ENCODE data around the gene RGS10. TPM values are rescaled to one million over a fixed set of nuclear protein-coding genes. Genes with fewer than 3 reads are reported as not detected.

The RGS10 gene
- total and polyA plus RNA-seq, 10 of the 15 experiments (the other 5 are each of a cell fraction or from before 2014, with no cell fraction given) = 72.8 to 193 (median 127) TPM

DNA sequence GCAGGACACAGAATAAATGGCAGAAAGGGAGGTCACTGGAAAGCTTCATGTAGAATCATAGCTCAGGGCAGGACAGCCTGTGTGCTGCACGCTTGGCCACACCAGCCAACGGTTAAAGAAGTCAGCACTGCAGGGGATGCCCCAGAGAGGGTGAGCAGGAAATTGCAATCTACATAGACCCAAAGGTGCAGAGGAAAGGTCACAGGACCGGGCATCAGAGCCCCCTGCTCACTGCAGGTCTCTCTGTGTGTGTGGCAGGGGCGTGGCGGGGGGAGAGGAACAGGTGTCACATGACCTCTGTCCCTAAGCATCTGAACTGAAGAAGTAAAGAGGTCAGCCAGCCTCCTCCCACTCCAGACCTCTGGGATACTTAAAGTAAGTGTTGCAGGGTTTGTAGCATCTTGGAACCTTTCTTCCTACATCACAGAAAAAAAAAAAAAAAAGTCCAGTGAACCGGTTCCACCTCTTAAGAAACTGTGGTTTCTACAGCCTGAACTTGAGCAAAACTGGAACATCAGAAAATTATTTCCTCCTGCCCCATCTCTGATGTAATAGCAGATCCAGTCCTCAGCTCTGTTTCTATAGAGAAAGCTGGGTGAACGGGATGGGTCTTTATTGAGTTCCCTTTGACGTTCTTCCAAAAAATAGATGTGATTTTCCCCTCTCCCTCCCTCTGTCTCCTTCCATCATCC lies 64.3 kb downstream of the RGS10 start (continued):
- TF ChIP-seq RAD21 (IDR thresholded peaks at IDR 0.05; ENCODE audit: insufficient read depth, low read depth, low read length) (no peak), RAD51 (IDR thresholded peaks at IDR 0.05) (peak; percentile 73), FOS (IDR thresholded peaks at IDR 0.05; ENCODE audit: borderline replicate concordance, extremely low read depth, insufficient read length) (no peak), SIX5 (IDR thresholded peaks at IDR 0.05; ENCODE audit: low read depth, low read length, severe bottlenecking) (no peak), PAX8 (IDR thresholded peaks at IDR 0.05) (no peak), PAX5 (IDR thresholded peaks at IDR 0.05; ENCODE audit: borderline replicate concordance, low read depth, low read length) (peak; percentile 66; the same call in 1 of the 2 replicates), TCF3 (IDR thresholded peaks at IDR 0.05; ENCODE audit: borderline replicate concordance, insufficient read depth, low read depth, low read length) (0 out of 2 replicates have a peak, but pooled peaks have one; percentile 36), ZBED1 (IDR thresholded peaks at IDR 0.05; ENCODE audit: borderline replicate concordance) (0 out of 2 replicates have a peak, but pooled peaks have one; percentile 51), MEF2B (IDR thresholded peaks at IDR 0.05; ENCODE audit: partially characterized antibody, poor library complexity, severe bottlenecking) (no peak), CBX5 (IDR thresholded peaks at IDR 0.05; ENCODE audit: low read depth) (no peak), NFIC (IDR thresholded peaks at IDR 0.05; ENCODE audit: low read depth, low read length) (0 out of 2 replicates have a peak, but pooled peaks have one; percentile 43), SREBF1 (IDR thresholded peaks at IDR 0.05; ENCODE audit: low read length) (no peak), BHLHE40 (IDR thresholded peaks at IDR 0.05; ENCODE audit: borderline replicate concordance in 1 of 2, low read depth in 2 of 2, low read length in 1 of 2) (peak; percentile 29 to 55; a peak in 1 of 4 replicates), NR2F1 (conservative IDR thresholded peaks at IDR 0.05) (peak; percentile 92)
- TF ChIP-seq, protein P1, sequence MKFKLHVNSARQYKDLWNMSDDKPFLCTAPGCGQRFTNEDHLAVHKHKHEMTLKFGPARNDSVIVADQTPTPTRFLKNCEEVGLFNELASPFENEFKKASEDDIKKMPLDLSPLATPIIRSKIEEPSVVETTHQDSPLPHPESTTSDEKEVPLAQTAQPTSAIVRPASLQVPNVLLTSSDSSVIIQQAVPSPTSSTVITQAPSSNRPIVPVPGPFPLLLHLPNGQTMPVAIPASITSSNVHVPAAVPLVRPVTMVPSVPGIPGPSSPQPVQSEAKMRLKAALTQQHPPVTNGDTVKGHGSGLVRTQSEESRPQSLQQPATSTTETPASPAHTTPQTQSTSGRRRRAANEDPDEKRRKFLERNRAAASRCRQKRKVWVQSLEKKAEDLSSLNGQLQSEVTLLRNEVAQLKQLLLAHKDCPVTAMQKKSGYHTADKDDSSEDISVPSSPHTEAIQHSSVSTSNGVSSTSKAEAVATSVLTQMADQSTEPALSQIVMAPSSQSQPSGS (IDR thresholded peaks at IDR 0.05; ENCODE audit: low read length) = no peak
- TF ChIP-seq, protein P2, sequence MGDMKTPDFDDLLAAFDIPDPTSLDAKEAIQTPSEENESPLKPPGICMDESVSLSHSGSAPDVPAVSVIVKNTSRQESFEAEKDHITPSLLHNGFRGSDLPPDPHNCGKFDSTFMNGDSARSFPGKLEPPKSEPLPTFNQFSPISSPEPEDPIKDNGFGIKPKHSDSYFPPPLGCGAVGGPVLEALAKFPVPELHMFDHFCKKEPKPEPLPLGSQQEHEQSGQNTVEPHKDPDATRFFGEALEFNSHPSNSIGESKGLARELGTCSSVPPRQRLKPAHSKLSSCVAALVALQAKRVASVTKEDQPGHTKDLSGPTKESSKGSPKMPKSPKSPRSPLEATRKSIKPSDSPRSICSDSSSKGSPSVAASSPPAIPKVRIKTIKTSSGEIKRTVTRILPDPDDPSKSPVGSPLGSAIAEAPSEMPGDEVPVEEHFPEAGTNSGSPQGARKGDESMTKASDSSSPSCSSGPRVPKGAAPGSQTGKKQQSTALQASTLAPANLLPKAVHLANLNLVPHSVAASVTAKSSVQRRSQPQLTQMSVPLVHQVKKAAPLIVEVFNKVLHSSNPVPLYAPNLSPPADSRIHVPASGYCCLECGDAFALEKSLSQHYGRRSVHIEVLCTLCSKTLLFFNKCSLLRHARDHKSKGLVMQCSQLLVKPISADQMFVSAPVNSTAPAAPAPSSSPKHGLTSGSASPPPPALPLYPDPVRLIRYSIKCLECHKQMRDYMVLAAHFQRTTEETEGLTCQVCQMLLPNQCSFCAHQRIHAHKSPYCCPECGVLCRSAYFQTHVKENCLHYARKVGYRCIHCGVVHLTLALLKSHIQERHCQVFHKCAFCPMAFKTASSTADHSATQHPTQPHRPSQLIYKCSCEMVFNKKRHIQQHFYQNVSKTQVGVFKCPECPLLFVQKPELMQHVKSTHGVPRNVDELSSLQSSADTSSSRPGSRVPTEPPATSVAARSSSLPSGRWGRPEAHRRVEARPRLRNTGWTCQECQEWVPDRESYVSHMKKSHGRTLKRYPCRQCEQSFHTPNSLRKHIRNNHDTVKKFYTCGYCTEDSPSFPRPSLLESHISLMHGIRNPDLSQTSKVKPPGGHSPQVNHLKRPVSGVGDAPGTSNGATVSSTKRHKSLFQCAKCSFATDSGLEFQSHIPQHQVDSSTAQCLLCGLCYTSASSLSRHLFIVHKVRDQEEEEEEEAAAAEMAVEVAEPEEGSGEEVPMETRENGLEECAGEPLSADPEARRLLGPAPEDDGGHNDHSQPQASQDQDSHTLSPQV (IDR thresholded peaks at IDR 0.05) = no peak
- TF ChIP-seq, protein P3, sequence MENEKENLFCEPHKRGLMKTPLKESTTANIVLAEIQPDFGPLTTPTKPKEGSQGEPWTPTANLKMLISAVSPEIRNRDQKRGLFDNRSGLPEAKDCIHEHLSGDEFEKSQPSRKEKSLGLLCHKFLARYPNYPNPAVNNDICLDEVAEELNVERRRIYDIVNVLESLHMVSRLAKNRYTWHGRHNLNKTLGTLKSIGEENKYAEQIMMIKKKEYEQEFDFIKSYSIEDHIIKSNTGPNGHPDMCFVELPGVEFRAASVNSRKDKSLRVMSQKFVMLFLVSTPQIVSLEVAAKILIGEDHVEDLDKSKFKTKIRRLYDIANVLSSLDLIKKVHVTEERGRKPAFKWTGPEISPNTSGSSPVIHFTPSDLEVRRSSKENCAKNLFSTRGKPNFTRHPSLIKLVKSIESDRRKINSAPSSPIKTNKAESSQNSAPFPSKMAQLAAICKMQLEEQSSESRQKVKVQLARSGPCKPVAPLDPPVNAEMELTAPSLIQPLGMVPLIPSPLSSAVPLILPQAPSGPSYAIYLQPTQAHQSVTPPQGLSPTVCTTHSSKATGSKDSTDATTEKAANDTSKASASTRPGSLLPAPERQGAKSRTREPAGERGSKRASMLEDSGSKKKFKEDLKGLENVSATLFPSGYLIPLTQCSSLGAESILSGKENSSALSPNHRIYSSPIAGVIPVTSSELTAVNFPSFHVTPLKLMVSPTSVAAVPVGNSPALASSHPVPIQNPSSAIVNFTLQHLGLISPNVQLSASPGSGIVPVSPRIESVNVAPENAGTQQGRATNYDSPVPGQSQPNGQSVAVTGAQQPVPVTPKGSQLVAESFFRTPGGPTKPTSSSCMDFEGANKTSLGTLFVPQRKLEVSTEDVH (IDR thresholded peaks at IDR 0.05; ENCODE audit: low read depth, partially characterized antibody) = no peak
